NCI-H345 treated with DMSO at 0.1 percent for 48 hours (cell line): Measurements from ENCODE around the gene LRMDA.
"Not testable (repeated sequence)": the region's sequence is repeated elsewhere in the genome, so short reads cannot be mapped to it uniquely, and the experiment has no call there.

Experiments
- DNase-seq: peaks from one replicate; lab custom pipeline; 2025; ENCODE audit not compliant: unreplicated experiment; lab: John Stamatoyannopoulos, UW

LRMDA gene

GRCh38 chr10:76052682-76053503, 621.5 kb downstream of the LRMDA start:
- DNase-seq, result no peak

GRCh38 chr10:76055466-76055865, 624.0 kb downstream of the LRMDA start:
- no peak for DNase-seq

GRCh38 chr10:76055963-76056362, 624.5 kb downstream of the LRMDA start:
- DNase-seq, result no peak

- not testable (repeated sequence) for DNase-seq
Measured at GRCh38 chr10:76060993-76061392, 629.6 kb downstream of the LRMDA start.

- DNase-seq, result no peak
Measured at GRCh38 chr10:76066457-76066856, 635.0 kb downstream of the LRMDA start.

GRCh38 chr10:76067447-76067846, 636.0 kb downstream of the LRMDA start:
- DNase-seq, result no peak

- no peak for DNase-seq
Measured at GRCh38 chr10:76068856-76069255, 637.4 kb downstream of the LRMDA start.

- DNase-seq, result no peak
Measured at GRCh38 chr10:76070916-76071315, 639.5 kb downstream of the LRMDA start.

- DNase-seq, result no peak
Measured at GRCh38 chr10:76071653-76072365, 640.4 kb downstream of the LRMDA start.

GRCh38 chr10:76072384-76072783, 641.0 kb downstream of the LRMDA start:
- DNase-seq, result no peak

GRCh38 chr10:76073524-76073923, 642.1 kb downstream of the LRMDA start:
- no peak for DNase-seq

GRCh38 chr10:76074659-76075058, 643.2 kb downstream of the LRMDA start:
- DNase-seq, result no peak

- DNase-seq, result no peak
Measured at GRCh38 chr10:76080451-76080850, 649.0 kb downstream of the LRMDA start.

GRCh38 chr10:76080991-76081390, 649.6 kb downstream of the LRMDA start:
- DNase-seq, result no peak

- DNase-seq, result no peak
Measured at GRCh38 chr10:76082232-76082631, 650.8 kb downstream of the LRMDA start.

GRCh38 chr10:76082956-76083355, 651.5 kb downstream of the LRMDA start:
- DNase-seq, result no peak

GRCh38 chr10:76085002-76085816, 653.8 kb downstream of the LRMDA start:
- DNase-seq, result no peak

- DNase-seq, result no peak
Measured at GRCh38 chr10:76085817-76086167, 654.4 kb downstream of the LRMDA start.

- no peak for DNase-seq
Measured at GRCh38 chr10:76086170-76086760, 654.8 kb downstream of the LRMDA start.

- no peak for DNase-seq
Measured at GRCh38 chr10:76086761-76087639, 655.6 kb downstream of the LRMDA start.
